Fibroblast of mammary gland (primary cell): Measurements from ENCODE around the gene GBP7.
"Not testable (repeated sequence)": the region's sequence is repeated elsewhere in the genome, so short reads cannot be mapped to it uniquely, and the experiment has no call there.

Experiments
- DNase-seq: peaks from one replicate; pipeline ENCODE4 v3.0.0-alpha.2; 2010; ENCODE audit warnings: low read depth
- H3K4me3 ChIP-seq: 2 replicates; pipeline ENCODE4 v1.5.1; 2011; ENCODE audit warnings: low read depth, mild to moderate bottlenecking, low read length, moderate library complexity; ENCODE audit not compliant: control insufficient read depth
- TF ChIP-seq, protein P1 (sequence below): conservative IDR thresholded peaks from 2 replicates; pipeline ENCODE4 v1.5.1; 2011; ENCODE audit warnings: low read depth, low read length, inconsistent platforms; ENCODE audit not compliant: control insufficient read depth, insufficient read depth

The GBP7 gene

DNA sequence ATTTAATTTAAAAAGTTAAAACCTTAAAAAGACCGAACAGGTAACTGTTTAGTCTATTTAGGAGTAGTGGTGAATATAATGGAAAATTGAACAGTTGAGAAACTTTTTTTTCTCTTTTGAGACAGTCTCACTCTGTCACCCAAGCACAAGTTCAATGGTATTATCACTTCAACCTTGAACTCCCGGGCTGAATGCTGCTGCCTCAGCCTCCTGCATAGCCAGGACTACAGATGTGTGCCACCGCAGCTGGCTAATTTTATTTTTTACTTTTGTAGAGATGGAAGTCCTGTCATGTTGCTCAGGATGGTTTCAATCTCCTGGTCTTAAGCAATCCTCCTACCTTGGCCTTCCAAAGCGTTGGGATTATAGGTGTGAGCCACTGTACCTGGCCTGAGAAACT, 33.6 kb downstream of the GBP7 start:
- TF ChIP-seq, protein P1, sequence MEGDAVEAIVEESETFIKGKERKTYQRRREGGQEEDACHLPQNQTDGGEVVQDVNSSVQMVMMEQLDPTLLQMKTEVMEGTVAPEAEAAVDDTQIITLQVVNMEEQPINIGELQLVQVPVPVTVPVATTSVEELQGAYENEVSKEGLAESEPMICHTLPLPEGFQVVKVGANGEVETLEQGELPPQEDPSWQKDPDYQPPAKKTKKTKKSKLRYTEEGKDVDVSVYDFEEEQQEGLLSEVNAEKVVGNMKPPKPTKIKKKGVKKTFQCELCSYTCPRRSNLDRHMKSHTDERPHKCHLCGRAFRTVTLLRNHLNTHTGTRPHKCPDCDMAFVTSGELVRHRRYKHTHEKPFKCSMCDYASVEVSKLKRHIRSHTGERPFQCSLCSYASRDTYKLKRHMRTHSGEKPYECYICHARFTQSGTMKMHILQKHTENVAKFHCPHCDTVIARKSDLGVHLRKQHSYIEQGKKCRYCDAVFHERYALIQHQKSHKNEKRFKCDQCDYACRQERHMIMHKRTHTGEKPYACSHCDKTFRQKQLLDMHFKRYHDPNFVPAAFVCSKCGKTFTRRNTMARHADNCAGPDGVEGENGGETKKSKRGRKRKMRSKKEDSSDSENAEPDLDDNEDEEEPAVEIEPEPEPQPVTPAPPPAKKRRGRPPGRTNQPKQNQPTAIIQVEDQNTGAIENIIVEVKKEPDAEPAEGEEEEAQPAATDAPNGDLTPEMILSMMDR: no peak
- H3K4me3 ChIP-seq: no peak overlapping the region
- no peak for DNase-seq

GRCh38 chr1:89133747-89134146, 42.1 kb downstream of the GBP7 start:
- H3K4me3 ChIP-seq: no peak overlapping the region
- DNase-seq: no peak
- TF ChIP-seq, protein P1: no peak

DNA sequence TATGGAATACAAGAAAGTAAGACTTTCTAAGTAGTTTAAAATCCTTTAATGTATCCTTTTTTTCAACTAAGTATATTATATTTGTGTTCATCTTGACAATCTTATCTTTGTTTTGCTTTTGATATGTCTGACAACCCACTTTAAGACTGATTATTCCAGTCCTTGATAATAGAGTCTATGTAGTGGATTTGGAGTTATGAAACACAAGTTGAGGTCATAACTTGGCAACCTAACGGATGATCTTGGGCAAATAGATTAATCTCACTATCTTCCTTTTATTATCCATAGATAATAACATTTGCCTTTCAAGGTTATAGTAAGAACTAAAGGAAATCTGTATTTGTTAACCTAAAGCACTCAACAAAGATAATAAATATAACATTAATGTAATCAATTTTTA, 45.1 kb downstream of the GBP7 start:
- no peak for DNase-seq
- H3K4me3 ChIP-seq: no peak overlapping the region
- TF ChIP-seq, protein P1: no peak

DNA sequence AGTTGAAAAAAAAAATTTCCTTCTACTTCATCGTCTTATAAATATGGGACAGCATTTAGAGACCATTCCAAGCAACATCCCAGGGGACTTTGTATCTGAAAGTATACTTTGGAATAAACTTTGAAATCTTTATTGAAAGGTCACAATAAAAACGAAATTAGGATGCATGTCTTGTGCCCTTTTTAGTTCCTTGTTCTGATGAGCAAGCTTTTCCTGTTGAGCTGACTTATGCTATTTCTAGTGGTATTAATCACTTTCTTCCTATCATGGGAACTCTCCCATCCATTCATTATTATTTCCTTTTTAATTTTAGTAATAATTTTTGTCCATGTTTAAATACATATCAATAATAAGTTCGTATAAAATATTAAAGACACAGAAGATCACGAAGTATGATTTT, 45.9 kb downstream of the GBP7 start:
- DNase-seq: no peak
- no peak overlapping the region for H3K4me3 ChIP-seq
- TF ChIP-seq, protein P1: no peak

DNA sequence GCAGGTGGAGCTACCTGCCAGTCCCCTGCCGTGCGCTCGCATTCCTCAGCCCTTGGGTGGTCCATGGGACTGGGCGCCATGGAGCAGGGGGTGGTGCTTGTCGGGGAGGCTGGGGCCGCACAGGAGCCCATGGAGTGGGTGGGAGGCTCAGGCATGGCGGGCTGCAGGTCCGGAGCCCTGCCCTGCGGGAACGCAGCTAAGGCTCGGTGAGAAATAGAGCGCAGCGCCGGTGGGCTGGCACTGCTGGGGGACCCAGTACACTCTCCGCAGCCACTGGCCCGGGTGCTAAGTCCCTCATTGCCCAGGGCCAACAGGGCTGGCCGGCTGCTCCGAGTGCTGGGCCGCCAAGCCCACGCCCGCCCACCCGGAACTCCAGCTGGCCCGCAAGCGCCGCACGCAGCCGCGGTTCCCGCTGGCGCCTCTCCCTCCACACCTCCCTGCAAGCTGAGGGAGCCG, 47.8 kb downstream of the GBP7 start:
- H3K4me3 ChIP-seq: not testable (repeated sequence)

GRCh38 chr1:89126602-89127565, 48.9 kb downstream of the GBP7 start:
- not testable (repeated sequence) for H3K4me3 ChIP-seq
- peak; percentile 33 for DNase-seq

More for the DNA sequence above, 47.8 kb downstream of the GBP7 start:
- DNase-seq: not testable (repeated sequence)

DNA sequence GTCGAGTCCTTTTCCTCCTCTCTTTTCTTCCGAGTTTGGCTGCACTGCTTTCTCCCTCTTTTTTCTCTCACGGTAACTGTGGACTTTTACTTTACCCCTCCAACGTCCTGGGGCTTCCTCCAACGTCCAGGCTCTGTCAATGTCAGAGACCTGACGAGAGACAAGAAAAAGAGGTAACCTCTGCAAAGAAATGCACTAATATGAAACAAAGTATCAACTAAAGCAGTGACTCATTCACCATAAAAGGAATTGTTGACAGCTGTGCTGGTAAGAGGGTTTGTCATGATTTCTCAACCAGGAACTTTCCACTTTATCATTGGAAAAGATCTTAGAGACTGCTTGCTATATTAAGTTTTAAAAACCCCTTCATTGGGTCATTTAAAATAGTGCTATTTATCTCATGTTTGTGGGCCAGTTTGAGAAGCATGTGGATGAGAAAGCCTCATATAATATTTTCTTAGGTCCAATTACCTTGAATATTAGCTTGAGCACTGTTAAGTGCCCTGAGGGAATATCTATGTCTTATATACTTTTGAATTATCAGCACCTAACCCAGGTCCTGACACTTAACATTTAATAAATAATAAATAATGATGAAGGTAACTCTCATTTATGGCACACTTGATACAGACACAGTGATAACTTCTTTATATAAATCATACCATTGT, 49.8 kb downstream of the GBP7 start, which contains the start of gene GBP2:
TSS of gene GBP2 (minus strand) at position 202 of the 668 bp plus-strand sequence. CDS start 4,148 bp downstream, outside the sequence.
- peak; percentile 86 for DNase-seq

More for the DNA sequence above, 49.8 kb downstream of the GBP7 start, which contains the start of gene GBP2:
- TF ChIP-seq, protein P1: no peak
- H3K4me3 ChIP-seq: peak within 1 kb of the TSS; percentile 41
